ENCODE measurements around the gene SLC6A1.

The SLC6A1 gene

DNA sequence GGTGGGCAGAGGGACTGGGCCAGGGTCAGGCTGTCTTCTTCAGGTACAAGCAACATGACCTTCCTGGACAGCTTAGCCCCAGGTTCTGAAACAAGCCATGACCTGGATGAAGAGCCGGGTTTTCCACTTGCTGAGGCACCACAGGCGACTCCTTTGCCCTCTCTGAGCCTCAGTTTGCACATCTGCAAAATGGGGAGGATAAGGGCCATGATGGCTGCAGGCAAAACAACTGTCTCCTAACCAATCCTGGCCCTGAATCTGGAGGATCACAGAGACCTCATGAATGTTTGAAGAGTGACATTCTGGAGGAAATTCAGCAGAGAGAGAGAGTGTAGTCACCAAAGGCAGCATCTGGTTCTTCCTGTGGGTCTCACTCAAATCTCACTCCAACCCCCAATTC lies 8.0 kb downstream of the SLC6A1 start:
- Histone ChIP-seq H3K36me3 (ENCODE audit: low read length) (no peaks in the 10 kb centered on the region), H3K9me3 (ENCODE audit: insufficient read depth, low read length) (no peaks in the 10 kb centered on the region), H3K27me3 (ENCODE audit: low read length) (no peaks in the 10 kb centered on the region), H3K79me2 (ENCODE audit: insufficient read depth, low read length) (no peaks in the 10 kb centered on the region), H3K27ac (ENCODE audit: low read depth, low read length) (no peak overlapping the region), H2AFZ (ENCODE audit: low read depth, low read length, severe bottlenecking) (no peak overlapping the region), H3F3A (ENCODE audit: insufficient read depth) (no peaks in the 10 kb centered on the region), H3K4me2 (ENCODE audit: low read depth, low read length, poor library complexity, severe bottlenecking) (no peak overlapping the region), H4K20me1 (ENCODE audit: low read depth, low read length) (no peaks in the 10 kb centered on the region), H3K9me2 (replicated peaks; ENCODE audit: insufficient read depth, low read length) (no peaks in the 10 kb centered on the region), H3K9ac (ENCODE audit: low read length) (no peak overlapping the region), H3K4me3 (ENCODE audit: insufficient read depth, low read length, poor library complexity, severe bottlenecking) (no peak overlapping the region)
- TF ChIP-seq EZH2phosphoT487 (conservative IDR thresholded peaks at IDR 0.05; ENCODE audit: low read length): no peak
- TF ChIP-seq, protein P1, sequence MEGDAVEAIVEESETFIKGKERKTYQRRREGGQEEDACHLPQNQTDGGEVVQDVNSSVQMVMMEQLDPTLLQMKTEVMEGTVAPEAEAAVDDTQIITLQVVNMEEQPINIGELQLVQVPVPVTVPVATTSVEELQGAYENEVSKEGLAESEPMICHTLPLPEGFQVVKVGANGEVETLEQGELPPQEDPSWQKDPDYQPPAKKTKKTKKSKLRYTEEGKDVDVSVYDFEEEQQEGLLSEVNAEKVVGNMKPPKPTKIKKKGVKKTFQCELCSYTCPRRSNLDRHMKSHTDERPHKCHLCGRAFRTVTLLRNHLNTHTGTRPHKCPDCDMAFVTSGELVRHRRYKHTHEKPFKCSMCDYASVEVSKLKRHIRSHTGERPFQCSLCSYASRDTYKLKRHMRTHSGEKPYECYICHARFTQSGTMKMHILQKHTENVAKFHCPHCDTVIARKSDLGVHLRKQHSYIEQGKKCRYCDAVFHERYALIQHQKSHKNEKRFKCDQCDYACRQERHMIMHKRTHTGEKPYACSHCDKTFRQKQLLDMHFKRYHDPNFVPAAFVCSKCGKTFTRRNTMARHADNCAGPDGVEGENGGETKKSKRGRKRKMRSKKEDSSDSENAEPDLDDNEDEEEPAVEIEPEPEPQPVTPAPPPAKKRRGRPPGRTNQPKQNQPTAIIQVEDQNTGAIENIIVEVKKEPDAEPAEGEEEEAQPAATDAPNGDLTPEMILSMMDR (IDR thresholded peaks at IDR 0.05; ENCODE audit: insufficient read depth, low read length, poor library complexity, severe bottlenecking): no peak

- H3F3A ChIP-seq (ENCODE audit: insufficient read depth): no peaks in the 10 kb centered on the region
- H4K20me1 ChIP-seq (ENCODE audit: low read depth, low read length): no peaks in the 10 kb centered on the region
- TF ChIP-seq, protein P1 (IDR thresholded peaks at IDR 0.05; ENCODE audit: insufficient read depth, low read length, poor library complexity, severe bottlenecking): no peak
- TF ChIP-seq EZH2phosphoT487 (conservative IDR thresholded peaks at IDR 0.05; ENCODE audit: low read length): no peak
- H2AFZ ChIP-seq (ENCODE audit: low read depth, low read length, severe bottlenecking): no peak overlapping the region
- H3K79me2 ChIP-seq (ENCODE audit: insufficient read depth, low read length): no peaks in the 10 kb centered on the region
- H3K9ac ChIP-seq (ENCODE audit: low read length): no peak overlapping the region
- no peak overlapping the region for H3K4me3 ChIP-seq (ENCODE audit: insufficient read depth, low read length, poor library complexity, severe bottlenecking)
- no peak overlapping the region for H3K27ac ChIP-seq (ENCODE audit: low read depth, low read length)
- H3K4me2 ChIP-seq (ENCODE audit: low read depth, low read length, poor library complexity, severe bottlenecking): no peak overlapping the region
- H3K9me2 ChIP-seq (replicated peaks; ENCODE audit: insufficient read depth, low read length): no peaks in the 10 kb centered on the region
- H3K27me3 ChIP-seq (ENCODE audit: low read length): no peaks in the 10 kb centered on the region
- H3K36me3 ChIP-seq (ENCODE audit: low read length): no peaks in the 10 kb centered on the region
- no peaks in the 10 kb centered on the region for H3K9me3 ChIP-seq (ENCODE audit: insufficient read depth, low read length)
Observed at GRCh38 chr3:11001020-11001657, 8.6 kb downstream of the SLC6A1 start.

DNA sequence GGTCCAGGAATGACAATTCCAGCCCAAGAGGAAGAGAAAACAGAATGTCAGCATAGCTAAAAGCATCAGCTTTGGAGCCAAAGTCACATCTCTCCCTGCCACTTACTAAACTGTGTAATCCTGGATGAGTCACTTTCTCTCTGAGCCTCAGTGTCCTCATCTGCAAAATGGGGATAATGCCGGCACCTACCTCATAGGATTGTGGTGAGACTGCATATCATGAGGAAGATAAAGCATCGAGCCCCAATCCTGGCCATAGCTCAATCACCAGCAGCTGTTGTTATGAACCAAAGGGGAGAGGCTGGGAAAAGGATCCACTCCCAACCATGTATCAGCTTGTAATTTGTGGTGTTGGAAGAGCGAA lies 9.1 kb downstream of the SLC6A1 start:
- no peak overlapping the region for H3K9ac ChIP-seq (ENCODE audit: low read length)
- no peak for TF ChIP-seq EZH2phosphoT487 (conservative IDR thresholded peaks at IDR 0.05; ENCODE audit: low read length)
- TF ChIP-seq, protein P1 (IDR thresholded peaks at IDR 0.05; ENCODE audit: insufficient read depth, low read length, poor library complexity, severe bottlenecking): no peak
- H3K4me2 ChIP-seq (ENCODE audit: low read depth, low read length, poor library complexity, severe bottlenecking): no peak overlapping the region
- no peaks in the 10 kb centered on the region for H3K9me3 ChIP-seq (ENCODE audit: insufficient read depth, low read length)
- H4K20me1 ChIP-seq (ENCODE audit: low read depth, low read length): no peaks in the 10 kb centered on the region
- no peaks in the 10 kb centered on the region for H3F3A ChIP-seq (ENCODE audit: insufficient read depth)
- no peak overlapping the region for H2AFZ ChIP-seq (ENCODE audit: low read depth, low read length, severe bottlenecking)
- H3K36me3 ChIP-seq (ENCODE audit: low read length): no peaks in the 10 kb centered on the region
- no peak overlapping the region for H3K27ac ChIP-seq (ENCODE audit: low read depth, low read length)
- no peaks in the 10 kb centered on the region for H3K9me2 ChIP-seq (replicated peaks; ENCODE audit: insufficient read depth, low read length)
- no peaks in the 10 kb centered on the region for H3K27me3 ChIP-seq (ENCODE audit: low read length)
- H3K4me3 ChIP-seq (ENCODE audit: insufficient read depth, low read length, poor library complexity, severe bottlenecking): no peak overlapping the region
- H3K79me2 ChIP-seq (ENCODE audit: insufficient read depth, low read length): no peaks in the 10 kb centered on the region

Measured in SU-DHL-6 (cell line).